H4 (cell line): Measurements from ENCODE around the gene GAST. TPM values are rescaled to one million over a fixed set of nuclear protein-coding genes. Genes with fewer than 3 reads are reported as not detected.
"Not testable (repeated sequence)": the region's sequence is repeated elsewhere in the genome, so short reads cannot be mapped to it uniquely, and the experiment has no call there.

ENCODE experiments used
- DNase-seq: peaks from one replicate; pipeline ENCODE4 v3.0.0-alpha.2; 2015; ENCODE audit warnings: low spot score
- total RNA-seq: library from RNA; depleted of rRNA; stranded (reverse); fragments of >200 nt; shearing (Covaris generic); gene quantifications from 2 replicates; pipeline ENCODE4 v1.2.3, GENCODE V29; 2014

Gene GAST
- total RNA-seq, 1 experiment from 2014 or later = not detected

GRCh38 chr17:41683441-41684007, 28.6 kb upstream of the GAST start:
- peak; percentile 3 for DNase-seq

DNA sequence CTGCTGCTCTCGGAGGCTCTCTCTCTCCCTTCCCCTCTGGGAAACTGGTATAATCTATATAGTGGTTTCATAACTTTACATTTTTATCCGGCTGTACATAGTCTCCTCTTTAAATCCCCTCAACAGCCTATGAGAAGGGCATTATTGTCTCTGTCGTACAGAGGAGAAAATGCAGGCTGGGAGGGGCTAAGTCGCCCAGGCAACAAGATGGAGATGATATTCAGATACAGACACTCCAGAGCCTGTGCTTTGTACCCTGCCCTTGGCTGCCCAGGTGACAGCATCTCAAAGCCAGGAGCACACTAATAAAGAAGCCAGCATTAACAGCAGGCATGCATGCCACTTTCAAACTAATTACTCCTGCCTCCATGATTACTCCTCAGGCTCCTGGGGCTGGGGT, 28.1 kb upstream of the GAST start:
- peak; percentile 1 for DNase-seq

- DNase-seq = not testable (repeated sequence)
Observed at GRCh38 chr17:41685753-41686152, 26.4 kb upstream of the GAST start.

DNA sequence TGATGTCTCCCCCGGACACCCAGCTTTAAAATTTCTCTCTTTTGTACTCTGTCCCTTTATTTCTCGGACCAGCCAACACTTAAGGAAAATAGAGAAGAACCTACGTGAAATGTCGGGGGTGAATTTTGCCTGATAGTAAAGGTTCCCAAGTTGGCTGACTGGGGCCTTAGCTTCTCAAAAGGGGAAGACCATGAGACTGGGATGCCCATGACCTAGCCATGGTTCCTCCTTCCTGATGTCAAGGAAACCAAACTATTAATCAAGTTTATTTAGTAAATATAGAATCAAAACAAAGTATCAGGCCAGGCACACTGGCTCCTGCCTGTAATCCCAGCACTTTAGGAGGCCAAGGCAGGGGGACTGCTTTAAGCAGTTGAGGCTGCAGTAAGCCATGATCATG, 25.9 kb upstream of the GAST start:
- DNase-seq = peak; percentile 1

DNA sequence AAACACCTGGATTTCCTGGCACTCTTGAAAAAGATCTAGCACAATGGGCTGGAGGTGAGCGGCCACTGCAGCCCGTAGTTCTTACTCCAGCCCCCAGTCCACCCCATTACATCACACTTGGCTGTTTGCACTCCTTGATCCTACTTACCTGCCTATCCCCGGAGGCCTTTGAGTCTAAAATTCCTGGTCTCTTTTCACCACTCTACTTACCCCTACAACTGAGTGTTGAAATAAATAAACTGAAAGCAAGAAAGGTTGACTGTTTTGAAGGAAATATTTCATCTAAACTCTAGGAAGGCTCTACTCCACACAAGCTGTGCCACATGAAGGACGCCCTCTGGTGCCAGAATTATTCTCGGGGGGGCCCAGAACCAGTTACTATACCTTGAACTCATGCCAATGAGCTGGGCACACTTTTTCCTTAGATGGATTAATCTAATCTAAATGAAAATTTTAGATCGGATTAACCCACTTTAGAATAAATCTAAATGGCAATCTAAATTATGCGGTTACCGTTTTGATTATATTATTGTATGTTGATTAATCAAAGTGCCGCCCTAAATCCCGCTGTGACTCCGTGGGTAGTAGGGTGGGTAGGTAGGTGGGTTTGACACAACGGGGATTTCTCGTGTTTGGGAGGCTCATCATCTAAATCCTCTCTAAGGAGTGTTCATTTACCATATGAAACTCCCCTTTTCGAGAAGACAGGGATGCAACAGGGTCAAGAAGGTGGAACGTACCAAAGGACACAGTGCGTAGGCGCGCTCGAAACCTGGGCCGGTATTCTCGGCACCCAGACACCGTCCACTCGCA, 24.1 kb upstream of the GAST start:
- DNase-seq = peak; percentile 68

DNA sequence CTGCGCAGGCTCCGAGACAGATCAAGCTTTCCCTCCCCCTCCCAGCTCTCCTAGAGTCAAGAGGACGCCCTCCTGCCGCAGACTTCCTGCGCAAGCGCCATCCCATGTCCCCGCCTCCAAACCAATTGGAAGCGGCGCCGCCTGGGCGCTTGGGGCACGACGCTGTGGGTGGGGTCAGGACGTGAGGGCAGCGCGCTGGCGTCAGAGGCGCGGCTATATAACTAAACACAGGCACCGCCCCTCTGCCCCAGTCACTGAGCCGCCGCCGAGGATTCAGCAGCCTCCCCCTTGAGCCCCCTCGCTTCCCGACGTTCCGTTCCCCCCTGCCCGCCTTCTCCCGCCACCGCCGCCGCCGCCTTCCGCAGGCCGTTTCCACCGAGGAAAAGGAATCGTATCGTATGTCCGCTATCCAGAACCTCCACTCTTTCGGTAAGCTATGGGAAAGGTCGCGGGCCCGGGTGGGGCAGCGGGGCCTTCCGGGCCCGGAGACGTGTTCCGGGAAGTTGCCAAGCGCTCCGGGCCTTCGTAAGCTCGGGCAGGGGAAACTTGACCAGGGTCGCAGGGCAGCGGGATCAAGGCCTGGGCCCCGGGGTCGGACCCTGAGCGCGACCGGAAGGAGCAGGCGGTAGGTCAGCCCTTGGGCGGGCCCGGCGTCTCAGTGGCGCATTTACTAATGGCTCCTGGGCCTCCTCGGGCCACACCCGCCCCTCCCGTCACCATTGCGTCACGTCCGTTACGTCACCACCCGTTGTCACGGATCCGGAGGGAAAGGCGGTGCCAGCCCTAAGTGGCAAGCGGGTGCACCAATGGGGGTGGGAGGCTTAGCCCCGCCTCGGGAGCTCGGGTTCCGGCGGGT, 23.3 kb upstream of the GAST start, which contains the start of gene EIF1:
Gene EIF1, plus strand, starts transcription at position 245 of the 856 bp plus-strand sequence. Its CDS starts 154 bp downstream, at position 399.
- DNase-seq = peak; percentile 99

- DNase-seq = peak; percentile 64
Observed at GRCh38 chr17:41689497-41690299, 22.4 kb upstream of the GAST start.

- DNase-seq = no peak
Observed at GRCh38 chr17:41690497-41690896, 21.6 kb upstream of the GAST start.

- no peak for DNase-seq
Observed at GRCh38 chr17:41691031-41691777, 20.9 kb upstream of the GAST start.

GRCh38 chr17:41692722-41693521, 19.2 kb upstream of the GAST start:
- no peak for DNase-seq

DNA sequence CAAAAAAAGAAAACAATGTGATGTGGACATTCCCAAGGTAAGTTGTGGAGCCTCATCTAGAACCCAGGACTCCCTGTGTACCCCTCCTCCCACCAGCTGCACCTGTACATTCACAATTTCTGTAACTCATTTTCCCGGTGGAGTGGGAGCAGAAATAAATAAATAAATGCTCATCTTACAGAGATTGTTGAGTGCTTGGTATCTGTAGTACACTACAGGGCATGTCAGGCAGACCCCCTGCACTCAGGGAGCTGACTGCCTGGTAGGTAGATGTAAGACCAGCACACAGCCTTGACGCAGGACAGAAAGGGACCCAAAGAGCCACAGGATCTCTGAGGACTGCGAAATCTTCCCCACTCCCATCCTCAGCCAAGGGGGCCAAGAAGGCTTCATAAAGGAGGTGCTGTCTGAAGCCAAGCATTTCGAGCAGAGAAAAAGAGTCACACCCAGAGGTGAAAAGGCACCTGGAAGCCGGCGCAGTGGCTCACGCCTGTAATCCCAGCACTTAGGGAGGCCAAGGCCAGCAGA, 16.9 kb upstream of the GAST start:
- no peak for DNase-seq

DNA sequence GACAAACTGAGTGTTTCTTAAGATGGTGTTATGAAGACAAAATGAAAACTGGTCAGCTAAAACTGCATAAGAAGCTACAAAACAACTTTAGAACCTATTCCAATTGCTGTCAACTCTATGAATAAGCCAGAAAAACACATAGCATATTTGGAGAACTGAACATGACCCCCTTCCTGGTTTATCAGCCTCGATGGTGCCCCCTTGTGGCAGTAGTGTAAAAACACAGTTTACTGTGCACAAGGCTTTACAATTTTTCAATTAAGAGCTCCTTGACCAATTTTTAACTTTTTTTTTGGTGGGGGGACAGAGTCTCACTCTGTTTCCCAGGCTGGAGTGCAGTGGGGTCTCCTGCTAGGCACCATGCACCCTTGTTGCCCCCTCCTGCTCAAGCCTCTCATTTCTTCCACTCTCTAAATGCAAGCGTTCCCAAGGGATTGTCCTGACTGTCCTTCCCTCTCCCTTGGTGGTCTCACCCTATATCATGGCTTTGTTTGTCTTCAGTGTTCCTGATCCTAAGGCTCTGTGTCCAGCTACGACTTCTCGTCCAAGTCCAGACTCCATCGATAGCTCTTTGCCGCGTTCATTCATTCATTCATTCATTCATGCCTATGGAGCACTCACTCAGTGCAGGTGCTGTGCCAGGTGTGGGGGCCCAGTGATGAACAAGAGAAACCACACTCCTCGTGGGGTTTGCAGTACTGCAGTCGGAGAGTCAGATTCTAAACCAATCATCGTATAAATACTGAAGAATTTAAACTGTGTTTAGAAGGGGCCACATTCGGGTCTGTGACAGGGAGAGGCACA, 16.0 kb upstream of the GAST start:
- peak; percentile 75 for DNase-seq

DNA sequence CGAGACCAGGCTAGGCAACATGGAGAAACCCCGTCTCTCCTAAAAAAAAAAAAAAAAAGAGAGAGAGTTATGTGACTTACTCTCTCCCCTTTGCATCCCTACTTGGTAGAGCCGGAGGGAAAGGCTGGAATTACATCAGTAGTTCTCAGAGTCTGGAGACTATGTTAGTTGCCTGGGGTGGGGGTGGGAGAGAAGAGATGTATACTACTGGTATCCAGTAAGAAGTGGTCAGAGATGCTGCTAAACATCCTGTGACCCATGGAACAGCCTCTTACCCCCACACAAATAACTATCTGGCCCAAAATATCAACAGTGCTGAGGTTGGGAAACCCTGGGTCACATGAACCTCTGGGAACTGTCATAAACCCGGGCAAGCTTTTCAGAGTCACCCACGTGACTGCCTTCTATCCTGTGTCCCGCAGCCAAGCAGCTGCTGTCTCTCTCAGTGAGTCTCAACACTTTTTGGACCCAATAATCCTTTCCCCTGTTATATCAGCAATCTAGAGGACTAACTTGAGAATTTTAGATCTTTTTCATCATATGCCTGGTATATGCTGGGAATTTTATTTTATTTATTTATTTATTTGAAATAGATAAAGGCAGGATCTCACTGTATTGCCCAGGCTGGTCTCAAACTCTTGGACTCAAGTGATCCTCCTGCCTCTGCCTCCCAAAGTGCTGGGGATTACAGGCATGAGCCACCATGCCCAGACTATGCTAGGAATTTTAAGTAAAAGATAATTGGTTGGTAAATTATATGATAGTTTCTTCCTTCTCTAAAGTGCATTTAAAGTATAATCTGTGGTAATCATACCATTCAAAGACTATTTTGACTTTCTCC, 14.8 kb upstream of the GAST start:
- peak; percentile 47 for DNase-seq

DNA sequence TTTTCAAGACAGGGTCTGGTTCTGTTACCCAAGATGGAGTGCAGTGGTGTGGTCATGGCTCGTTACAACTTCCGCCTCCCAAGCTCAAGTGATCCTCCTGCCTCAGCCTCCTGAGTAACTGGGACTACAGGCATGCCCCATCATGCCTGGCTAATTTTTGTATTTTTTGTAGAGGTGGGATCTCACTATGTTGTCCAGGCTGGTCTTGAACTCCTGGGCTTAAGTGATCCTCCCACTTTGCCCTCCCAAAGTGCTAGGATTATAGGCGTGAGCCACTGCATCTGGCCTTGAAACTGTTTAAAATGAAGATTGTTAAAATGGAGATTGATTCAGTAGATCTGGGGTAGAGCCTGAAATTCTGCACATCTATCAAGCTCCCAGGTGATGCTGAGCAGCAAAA, 11.3 kb upstream of the GAST start:
- DNase-seq = not testable (repeated sequence)

DNA sequence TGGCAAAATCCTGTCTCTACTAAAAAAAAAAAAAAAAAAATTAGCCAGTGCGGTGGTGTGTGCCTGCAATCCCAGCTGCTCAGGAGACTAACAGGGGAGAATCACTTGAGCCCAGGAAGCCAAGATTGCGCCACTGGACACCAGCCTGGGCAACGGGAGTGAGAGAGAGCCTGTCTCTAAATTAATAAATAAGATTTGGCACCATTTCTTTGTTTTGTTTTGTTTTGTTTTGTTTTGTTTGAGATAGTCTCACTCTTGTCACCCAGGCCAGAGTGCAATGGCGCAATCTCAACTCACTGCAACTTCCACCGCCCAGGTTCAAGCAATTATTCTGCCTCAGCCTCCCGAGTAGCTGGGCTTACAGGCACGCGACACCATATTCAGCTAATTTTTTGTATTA, 9.4 kb upstream of the GAST start:
- DNase-seq = no peak

GRCh38 chr17:41705271-41705991, 6.7 kb upstream of the GAST start:
- DNase-seq = no peak
